22Rv1 (cell line): ENCODE measurements around the gene SLC4A11.
"Not testable (repeated sequence)": the region's sequence is repeated elsewhere in the genome, so short reads cannot be mapped to it uniquely, and the experiment has no call there.

Experiments used
- H3K27ac ChIP-seq: fragments of 450-650 bp; 2 replicates; pipeline ENCODE4 v1.5.1; 2017
- ZFX ChIP-seq: fragments of 450-650 bp; IDR thresholded peaks from 2 replicates; pipeline ENCODE4 v1.6.1; 2017; ENCODE audit warnings: antibody characterized with exemption, borderline replicate concordance
- TF ChIP-seq, protein P1 (sequence below): fragments of 450-650 bp; IDR thresholded peaks from 2 replicates; pipeline ENCODE4 v1.5.1; 2017; ENCODE audit warnings: mild to moderate bottlenecking

The SLC4A11 gene

DNA sequence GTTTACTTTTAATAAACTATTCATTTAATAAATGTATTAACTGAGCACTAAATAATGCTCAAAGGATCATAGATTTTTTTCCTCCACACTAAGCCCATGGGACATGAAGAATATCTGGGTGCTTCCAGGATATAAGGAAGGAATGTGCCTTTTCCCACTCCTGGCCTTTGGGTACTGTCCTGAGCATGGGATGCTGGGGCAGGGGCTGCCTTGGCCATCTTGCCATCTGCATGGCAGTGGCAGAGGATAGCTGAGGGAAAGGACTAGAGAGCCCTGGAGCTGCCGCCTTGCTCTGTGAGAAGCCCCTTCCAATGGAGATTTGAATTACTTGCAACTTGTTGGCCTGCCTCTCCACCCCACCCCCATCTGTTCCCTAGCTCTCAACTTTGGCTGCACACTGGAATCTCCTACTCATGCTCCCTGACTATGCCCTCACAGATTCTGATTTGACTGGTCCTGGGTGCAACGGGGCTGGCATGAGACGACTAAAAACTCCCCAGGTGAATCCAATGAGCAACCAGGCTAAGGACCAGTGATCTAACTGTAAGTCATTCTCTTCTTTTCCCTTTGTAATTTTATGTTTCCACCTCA lies 50.1 kb downstream of the SLC4A11 start:
- TF ChIP-seq, protein P1, sequence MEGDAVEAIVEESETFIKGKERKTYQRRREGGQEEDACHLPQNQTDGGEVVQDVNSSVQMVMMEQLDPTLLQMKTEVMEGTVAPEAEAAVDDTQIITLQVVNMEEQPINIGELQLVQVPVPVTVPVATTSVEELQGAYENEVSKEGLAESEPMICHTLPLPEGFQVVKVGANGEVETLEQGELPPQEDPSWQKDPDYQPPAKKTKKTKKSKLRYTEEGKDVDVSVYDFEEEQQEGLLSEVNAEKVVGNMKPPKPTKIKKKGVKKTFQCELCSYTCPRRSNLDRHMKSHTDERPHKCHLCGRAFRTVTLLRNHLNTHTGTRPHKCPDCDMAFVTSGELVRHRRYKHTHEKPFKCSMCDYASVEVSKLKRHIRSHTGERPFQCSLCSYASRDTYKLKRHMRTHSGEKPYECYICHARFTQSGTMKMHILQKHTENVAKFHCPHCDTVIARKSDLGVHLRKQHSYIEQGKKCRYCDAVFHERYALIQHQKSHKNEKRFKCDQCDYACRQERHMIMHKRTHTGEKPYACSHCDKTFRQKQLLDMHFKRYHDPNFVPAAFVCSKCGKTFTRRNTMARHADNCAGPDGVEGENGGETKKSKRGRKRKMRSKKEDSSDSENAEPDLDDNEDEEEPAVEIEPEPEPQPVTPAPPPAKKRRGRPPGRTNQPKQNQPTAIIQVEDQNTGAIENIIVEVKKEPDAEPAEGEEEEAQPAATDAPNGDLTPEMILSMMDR, result no peak
- TF ChIP-seq ZFX, result no peak
- H3K27ac ChIP-seq, result no peak overlapping the region

DNA sequence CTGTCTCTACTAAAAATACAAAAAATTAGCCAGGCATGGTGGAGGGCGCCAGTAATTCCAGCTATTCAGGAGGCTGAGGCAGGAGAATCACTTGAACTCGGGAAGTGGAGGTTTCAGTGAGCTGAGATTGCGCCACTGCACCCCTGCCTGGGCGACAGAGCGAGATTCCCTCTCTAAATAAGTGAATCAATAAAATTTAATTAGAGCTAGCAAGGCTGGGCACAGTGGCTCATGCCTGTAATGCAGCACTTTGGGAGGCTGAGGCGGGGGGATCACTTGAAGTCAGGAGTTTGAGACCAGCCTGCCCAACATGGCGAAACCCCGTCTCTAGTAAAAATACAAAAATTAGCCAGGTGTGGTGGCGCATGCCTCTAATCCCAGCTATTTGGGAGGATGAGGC lies 51.1 kb downstream of the SLC4A11 start:
- not testable (repeated sequence) for H3K27ac ChIP-seq

DNA sequence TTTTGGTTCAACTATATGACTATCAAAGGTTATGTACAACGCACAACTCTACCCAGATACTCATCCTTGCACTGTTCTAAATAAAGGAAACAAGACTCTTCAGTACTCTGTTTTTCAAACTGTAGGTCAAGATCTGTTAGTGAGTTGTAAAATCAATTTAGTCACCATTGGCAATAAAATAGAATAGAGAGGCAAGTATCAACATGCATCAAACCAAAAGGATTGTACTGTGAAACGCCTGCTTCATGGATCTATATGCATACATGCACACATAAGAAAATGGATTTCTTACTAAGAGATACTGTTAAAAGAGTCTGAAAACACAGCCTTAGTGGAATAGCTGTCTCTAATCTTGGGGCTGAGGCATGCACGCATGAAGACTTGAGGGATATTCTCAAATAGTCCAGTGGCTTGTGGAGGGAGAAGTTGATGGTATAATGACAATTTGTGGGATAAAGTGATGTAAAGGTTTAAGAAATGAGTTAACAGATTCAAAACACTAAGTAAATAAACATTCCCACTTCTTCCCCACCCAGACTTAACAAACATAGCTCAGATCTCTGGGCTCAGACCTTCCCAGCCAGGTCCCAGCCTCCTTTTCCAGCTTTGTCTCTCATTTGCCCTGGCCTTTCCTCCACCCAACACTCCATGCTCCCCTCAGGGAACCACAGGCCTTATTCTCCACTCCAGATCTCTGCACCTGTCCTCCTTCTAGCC lies 54.9 kb downstream of the SLC4A11 start:
- TF ChIP-seq, protein P1, result no peak
- no peak for TF ChIP-seq ZFX
- H3K27ac ChIP-seq, result no peak overlapping the region

DNA sequence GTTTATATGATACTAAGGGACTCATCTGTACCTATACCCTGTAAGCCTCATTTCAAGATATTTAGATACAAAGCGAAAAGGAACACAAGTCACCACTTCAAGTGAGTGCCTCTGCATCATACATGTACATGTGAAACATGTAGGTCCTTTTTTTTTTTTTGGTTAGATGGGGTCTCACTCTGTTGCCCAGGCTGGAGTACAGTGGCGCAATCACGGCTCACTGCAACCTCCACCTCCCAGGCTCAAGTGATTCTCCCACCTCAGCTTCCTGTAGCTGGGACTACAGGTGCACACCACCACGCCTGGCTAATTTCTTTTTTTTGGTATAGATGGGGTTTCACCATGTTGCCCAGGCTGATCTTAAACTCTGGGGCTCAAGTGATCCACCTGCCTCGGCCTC lies 56.6 kb downstream of the SLC4A11 start:
- H3K27ac ChIP-seq, result not testable (repeated sequence)

DNA sequence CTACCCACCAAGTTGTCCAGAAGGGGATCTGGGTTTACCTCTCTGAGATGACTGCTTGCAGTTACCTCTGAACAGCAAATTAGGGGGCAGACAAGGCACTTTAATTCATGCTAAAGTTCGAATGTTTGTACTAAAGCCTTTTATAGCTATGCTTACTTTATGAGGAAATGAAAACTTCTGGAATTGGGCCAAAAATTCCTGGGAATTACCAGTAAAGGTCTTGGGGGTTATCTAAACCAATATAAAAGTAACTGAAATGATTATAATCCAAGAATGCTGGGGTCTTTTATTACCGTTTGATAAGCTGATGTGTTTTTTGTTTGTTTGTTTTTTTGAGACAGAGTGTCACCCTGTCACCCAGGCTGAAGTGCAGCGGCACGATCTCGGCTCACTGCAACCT lies 57.7 kb downstream of the SLC4A11 start:
- no peak for TF ChIP-seq ZFX
- TF ChIP-seq, protein P1, result no peak
- no peak overlapping the region for H3K27ac ChIP-seq

DNA sequence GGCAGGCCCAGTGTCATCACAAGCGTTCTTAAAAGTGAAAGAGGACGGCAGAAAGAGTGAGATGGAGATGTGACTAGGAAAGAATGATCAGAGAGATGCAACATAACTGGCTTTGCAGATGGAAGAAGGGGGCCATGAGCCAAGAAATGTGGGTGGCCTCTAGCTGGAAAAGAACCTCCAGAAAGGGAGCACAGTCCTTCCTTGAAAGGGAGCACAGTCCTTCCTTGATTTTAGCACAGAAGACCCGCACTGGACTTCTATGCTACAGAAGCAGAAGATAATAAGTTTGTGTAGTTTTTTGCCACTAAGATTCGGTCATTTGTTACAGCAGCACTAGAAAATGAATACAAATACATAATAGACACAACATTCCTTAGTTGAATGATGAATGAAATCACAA lies 58.7 kb downstream of the SLC4A11 start:
- no peak for TF ChIP-seq ZFX
- TF ChIP-seq, protein P1, result no peak
- H3K27ac ChIP-seq, result no peak overlapping the region

DNA sequence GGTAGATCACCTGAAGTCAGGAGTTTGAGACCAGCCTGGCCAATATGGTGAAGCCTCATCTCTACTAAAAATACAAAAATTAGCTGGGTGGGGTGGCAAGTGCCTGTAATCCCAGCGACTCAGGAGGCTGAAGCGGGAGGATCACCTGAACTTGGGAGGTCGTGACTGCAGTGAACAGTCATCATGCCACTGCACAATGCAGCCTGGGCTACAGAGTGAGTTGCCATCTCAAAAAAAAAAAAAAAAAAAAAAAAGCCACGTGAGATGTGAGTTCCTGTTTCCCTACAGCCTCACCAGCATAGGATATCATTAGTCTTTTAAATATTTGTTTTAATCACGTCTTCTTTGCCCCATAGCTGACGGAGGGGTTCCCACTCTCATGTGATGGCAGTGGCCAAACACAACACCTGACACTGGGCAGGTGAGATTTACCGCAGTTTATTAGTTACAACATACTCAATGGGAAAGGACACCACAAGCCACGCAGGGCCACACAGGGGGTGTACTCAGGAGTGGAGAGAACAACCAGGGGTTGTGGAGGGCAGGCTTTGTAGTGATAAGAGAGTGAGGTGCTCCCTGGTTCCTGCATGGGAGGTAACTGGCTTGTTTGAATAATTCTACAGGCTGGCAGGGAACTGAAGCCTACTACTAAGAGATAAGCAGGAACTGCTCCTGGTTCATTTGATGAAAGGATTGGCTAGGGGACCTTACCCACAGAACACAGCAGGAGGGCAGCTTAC lies 61.1 kb downstream of the SLC4A11 start:
- no peak overlapping the region for H3K27ac ChIP-seq
- TF ChIP-seq ZFX, result no peak
- TF ChIP-seq, protein P1, result no peak
